ENCODE results near the gene LCMT2.

- no peak for TF ChIP-seq EZH2 (IDR thresholded peaks at IDR 0.05; ENCODE audit: low read length)
- TF ChIP-seq CTCF (optimal IDR thresholded peaks at IDR 0.05 in 1 of 3, IDR thresholded peaks at IDR 0.05 in 1 of 3, conservative IDR thresholded peaks at IDR 0.05 in 1 of 3; ENCODE audit: extremely low read depth in 1 of 3, insufficient read depth in 2 of 3, low read length in 3 of 3): no peak
Observed at GRCh38 chr15:43275740-43276562, 54.4 kb downstream of the LCMT2 start.

Data from keratinocyte (primary cell).